GM19455 (cell line): ENCODE measurements around the gene AFAP1.

Experiments
- ATAC-seq: cut with Tn5 transposase; IDR thresholded peaks from one replicate; pipeline ENCODE4 v1.9.1; 2021; ENCODE audit not compliant: unreplicated experiment

The AFAP1 gene

DNA sequence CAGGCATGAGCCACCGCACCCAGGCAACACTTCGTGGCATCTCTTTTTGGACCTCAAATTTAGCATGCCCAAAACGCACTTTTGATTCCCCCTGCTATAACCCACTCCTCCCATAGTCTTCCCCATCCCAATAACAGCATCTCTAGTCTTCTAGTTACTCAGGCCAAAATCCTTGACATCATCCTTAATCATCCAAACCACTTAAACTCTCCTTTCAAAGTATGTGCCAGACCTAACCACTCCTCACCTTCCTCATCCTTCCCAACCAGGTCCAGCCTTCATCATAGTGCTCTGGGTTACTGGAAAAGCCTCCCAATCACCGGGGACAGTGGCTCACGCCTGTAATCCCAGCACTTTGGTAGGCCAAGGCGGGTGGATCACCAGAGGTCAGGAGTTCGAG lies 41.9 kb downstream of the AFAP1 start:
- ATAC-seq, result no peak

DNA sequence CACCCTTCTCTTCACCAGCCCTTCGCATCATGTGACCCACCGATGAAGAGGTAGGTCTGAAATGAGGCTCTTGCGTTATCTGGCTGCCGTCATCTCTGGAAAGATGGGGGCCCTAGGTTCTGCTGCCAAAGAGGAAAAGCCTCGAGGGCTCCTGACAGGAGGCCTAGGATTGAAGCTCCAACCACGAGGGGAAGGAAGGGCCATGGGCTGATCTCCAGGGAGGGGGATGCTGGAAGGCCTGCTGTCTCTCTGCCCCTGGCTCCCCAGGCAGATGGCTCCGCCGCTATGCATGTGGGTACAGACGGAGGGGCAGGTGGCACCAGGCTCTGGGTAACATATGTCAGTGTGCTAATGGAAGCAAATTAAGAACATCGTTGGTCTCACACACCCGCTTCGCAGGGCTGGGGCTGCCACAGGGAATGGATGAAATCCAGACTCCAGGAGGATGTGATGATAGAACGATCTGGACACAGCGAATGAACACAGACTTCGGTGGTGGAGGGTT lies 44.9 kb downstream of the AFAP1 start:
- ATAC-seq, result no peak

- ATAC-seq, result no peak
These were observed 45.5 kb downstream of the AFAP1 start for GRCh38 chr4:7894098-7894676.

- ATAC-seq, result no peak
These were observed 46.1 kb downstream of the AFAP1 start for GRCh38 chr4:7893539-7893938.

DNA sequence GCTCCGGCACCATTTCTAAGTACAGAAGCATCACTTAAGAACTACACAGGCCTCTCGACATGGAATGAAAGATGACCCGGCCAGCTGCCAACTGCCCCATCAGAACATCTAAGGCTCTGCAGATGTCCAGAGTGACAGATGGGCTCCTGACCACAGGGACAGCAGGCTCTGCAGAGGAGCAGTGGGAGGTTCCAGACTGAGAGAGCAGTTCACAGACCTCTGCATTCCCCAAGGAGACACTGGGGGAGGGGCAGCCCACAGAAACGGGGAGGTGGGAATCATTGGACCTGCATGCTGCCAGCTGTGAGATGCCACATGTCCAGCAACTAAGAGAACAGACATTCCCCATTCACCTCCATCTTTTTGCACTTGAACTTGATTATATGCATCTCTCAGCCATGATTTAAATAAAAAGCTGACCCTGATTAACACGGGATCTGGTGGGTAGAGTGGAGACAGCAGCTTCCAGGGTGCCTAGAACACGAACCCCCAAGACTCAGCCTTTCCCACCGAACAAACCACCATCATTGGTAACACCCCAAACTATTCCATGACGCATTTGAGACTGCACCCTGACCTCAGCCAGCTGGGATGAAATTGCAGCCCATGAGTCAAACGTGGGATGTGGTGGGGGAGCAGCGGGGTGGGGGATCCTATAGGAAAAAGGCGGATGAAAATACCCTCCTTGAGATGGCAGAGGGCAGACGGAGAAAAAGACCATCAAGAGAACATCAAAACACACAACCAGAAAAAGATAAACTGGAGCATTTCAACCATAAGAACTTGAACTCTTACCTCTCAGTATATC lies 47.2 kb downstream of the AFAP1 start:
- no peak for ATAC-seq

- no peak for ATAC-seq
These were observed 48.8 kb downstream of the AFAP1 start for GRCh38 chr4:7890635-7891393.

DNA sequence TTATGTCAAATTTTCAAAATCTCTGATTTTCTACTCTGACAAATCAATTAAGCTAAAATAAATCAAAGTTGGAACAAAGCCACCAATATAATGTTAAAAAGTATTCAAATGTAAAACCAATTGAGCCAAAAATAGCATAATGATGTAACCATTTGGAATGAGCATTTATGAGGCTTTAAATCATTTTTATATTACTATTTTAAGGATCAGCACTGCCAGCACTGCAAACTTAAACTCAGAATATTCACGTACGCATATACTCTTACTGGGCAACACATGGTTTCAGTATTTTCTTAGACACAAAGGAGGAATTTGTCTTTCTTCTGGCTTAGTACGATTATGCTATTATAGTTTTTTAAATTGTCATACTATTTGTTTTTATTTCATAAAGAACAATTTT lies 52.2 kb downstream of the AFAP1 start:
- ATAC-seq, result no peak

DNA sequence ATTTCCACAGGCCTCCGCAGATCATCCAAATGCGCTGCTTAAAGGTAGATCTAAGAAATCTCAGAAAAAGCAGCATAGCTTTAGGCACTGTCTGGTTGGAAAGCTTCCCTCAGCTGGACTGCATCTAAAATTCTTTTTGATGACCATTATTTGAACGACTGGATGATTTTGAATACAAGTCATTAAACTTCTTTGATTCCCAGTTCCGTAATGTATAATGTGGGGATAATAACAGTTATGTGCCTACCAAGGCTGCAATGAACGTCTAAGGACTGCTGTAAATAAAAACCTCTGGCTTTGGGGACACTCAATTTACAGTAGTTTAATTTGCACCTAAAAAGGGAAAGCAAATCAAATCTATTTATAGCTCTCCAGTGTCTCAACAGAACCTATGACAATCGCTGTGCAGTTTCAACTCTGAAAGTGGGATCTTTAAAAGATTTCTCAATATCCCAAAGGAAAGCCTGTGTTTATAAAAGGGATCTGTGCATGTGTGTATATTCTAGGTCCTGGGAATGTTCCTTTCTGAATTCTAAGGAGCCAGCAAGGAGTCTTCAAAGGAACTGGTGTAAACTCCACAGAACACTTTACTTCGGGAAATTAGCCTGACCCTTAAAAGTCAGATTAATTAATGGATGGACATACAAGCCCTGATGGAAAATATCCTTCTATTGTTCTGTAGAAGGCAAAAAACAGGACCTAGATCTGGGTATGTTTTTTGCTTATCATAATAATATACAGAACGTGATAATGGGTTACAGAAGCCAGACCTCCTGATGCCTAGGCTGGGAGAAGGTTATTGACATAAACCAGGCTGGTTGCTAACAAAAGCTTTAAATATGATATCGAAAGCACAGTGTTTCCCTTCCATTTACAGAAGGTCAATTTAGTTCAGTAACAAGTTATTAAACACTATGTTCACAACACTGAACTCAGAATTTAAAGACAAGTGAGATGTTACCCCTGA lies 53.4 kb downstream of the AFAP1 start:
- no peak for ATAC-seq

- no peak for ATAC-seq
These were observed 54.2 kb downstream of the AFAP1 start for GRCh38 chr4:7885216-7886006.

DNA sequence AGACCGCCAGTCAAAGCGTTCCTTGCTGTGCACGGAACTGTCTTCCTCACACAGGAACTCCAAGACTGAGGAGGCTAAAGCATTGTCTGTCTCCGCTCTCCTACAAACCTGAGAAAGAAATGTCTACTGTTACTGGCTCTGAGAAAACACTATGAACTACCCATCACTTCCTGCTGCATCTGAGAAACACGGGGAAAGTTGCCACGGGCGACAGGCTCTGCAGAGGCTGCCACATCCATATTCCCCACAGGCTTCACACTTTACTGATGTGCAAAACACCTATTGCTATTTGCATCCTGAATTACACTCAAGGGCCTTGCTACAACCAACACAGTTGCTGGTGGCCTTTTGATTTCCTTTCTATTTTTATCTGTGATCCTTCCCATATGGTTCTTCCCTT lies 59.0 kb downstream of the AFAP1 start:
- ATAC-seq, result no peak

- no peak for ATAC-seq
These were observed 60.5 kb downstream of the AFAP1 start for GRCh38 chr4:7879127-7879526.

DNA sequence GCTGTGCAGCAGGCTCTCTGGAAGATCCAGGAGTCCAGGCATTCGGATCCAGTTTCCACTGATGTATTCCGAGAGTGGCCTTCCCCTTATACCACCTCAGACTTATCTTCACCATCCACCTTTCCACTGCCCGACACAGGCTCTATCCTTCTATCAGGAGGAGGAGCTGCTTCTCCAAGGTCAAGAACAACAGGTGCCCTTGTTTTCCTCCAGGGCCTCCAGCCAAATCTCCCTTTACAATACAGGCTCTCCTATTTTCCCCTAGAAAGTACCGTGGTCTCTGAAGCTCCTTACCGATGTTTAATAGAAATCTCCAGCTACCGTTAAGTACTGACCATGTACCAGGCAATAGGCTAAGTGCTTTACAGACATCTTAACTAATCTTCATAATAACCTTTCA lies 61.3 kb downstream of the AFAP1 start:
- ATAC-seq, result no peak

GRCh38 chr4:7877176-7877575 lies 62.5 kb downstream of the AFAP1 start:
- no peak for ATAC-seq

DNA sequence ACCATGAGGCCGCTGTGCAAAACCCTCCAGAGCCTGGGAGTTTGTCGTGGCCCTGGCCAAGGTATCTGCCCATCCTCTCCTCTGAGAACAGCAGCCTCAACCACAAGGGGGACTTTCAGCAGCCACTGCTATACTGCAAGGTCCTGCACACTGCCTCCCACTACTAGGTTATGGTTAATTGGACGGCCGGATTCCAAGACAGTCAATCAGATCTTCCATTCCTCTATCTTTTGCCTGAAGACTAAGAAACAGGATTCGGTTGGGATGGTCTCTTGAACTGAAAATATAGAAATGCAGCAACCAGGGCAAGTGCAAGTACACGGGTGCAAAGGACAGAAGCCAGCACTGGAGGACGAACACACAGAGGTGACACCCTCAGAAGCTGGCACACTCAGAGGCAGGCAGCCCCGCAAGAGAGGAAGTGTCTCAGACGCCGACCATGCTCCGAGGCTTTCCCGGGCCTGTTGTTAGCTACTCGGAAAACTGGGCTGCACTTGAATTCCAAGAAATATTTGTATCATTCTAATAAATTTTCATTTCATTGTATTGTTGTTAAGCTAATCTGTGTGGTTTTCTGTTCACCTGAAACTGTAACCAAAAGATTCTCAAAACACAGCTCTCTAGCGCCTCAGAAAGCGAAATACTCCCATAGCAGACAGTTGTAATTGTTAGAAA lies 63.3 kb downstream of the AFAP1 start:
- no peak for ATAC-seq

GRCh38 chr4:7874838-7875237 lies 64.8 kb downstream of the AFAP1 start:
- no peak for ATAC-seq

DNA sequence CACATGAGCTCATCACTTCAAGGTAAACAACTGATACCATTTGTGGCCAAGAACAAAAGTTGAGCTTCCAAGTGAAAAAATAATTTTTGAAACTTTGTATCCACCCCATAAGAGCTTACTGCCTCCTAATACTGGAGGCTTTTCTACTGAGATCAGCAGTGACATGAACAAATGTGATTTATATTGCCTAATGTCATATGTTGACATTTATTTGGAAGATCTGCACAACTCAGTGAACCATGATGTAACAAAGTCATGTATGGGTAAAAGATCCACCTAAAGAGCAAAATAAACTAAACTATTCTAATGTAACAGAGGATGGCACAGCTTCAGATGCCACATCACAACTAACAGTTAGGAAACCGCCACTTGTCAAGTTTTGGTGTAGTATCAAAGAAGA lies 65.8 kb downstream of the AFAP1 start:
- ATAC-seq, result no peak

- no peak for ATAC-seq
These were observed 67.3 kb downstream of the AFAP1 start for GRCh38 chr4:7872264-7872771.

DNA sequence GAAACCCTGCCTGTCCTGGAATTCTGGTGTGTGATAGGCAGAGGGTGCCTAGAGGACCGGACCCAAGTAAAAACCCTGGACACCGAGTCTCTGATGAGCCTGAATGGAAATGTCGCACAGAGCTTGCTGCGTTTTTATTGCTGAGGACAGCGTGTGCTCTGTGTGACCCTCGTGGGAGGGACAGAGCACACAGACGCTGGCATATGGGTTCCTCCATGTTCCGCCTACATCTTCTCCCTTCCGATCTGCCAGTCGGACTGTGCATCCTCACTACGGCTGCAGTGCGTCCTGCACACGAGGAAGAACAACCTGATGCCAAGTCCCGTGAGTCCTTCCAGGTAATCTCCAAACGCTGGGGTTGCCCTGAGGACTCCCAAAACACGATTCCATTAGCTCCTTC lies 68.3 kb downstream of the AFAP1 start:
- no peak for ATAC-seq

DNA sequence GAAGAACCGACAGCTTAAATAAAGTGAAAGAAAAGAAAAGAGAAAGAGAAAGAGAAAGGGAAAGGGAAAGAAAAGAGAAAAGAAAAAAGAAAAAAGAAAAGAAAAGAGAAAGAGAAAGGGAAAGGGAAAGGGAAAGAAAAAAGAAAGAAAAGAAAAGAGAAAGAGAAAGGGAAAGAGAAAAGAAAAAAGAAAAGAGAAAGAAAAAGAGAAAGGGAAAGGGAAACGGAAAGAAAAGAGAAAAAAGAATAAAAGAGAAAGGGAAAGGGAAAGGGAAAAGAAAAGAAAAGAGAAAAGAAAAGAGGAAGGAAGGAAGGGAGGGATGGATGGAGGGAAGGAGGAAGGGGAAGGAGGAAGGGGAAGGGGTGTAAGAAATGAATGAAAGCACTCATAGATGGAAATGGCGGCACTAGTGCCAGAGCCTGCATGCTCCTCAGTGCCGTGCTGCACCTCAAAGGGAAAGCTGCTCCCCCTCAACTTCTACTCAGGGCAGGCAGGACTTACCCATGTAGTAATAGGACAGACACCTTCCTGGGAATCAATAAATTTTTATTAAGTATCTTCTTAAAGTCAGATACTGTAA lies 70.7 kb downstream of the AFAP1 start:
- ATAC-seq, result no peak
